Mesothelial cell of epicardium (in vitro differentiated cells): ENCODE data around the gene DSG2. TPM values are rescaled to one million over a fixed set of nuclear protein-coding genes. Genes with fewer than 3 reads are reported as not detected.
"Not testable (repeated sequence)": the region's sequence is repeated elsewhere in the genome, so short reads cannot be mapped to it uniquely, and the experiment has no call there.

Experiments
- DNase-seq, 2 experiments: peaks; one replicate each; pipeline ENCODE4 v3.0.0; 2021; ENCODE audit warnings: low spot score in 2 of 2; ENCODE audit not compliant: unreplicated experiment in 2 of 2
- H3K27ac Mint-ChIP-seq: 2 replicates; pipeline ENCODE4 v1.8.0; 2021; ENCODE audit warnings: mixed read lengths
- H3K27me3 Mint-ChIP-seq: 2 replicates; pipeline ENCODE4 v1.8.0; 2021; ENCODE audit warnings: low read depth, mixed read lengths
- H3K36me3 Mint-ChIP-seq: 2 replicates; pipeline ENCODE4 v1.8.0; 2021; ENCODE audit warnings: mixed read lengths
- H3K4me1 Mint-ChIP-seq: 2 replicates; pipeline ENCODE4 v1.8.0; 2021; ENCODE audit warnings: mixed read lengths
- H3K4me3 Mint-ChIP-seq: 2 replicates; pipeline ENCODE4 v1.8.0; 2021; ENCODE audit warnings: mild to moderate bottlenecking, moderate library complexity, mixed read lengths
- H3K9me3 Mint-ChIP-seq: 2 replicates; pipeline ENCODE4 v1.8.0; 2021; ENCODE audit warnings: mixed read lengths
- total RNA-seq: library from RNA; stranded (reverse); gene quantifications from 3 replicates; pipeline ENCODE4 v1.2.1, GENCODE V29; 2021
- TF ChIP-seq, protein P1 (sequence below): fragments of 200-600 bp; sonication (generic); IDR thresholded peaks from one replicate; pipeline ENCODE4 v1.5.0; 2021; ENCODE audit warnings: antibody characterized with exemption; ENCODE audit not compliant: unreplicated experiment

DSG2 gene
- total RNA-seq, 1 donor from 2014 or later = 98.0 TPM

DNA sequence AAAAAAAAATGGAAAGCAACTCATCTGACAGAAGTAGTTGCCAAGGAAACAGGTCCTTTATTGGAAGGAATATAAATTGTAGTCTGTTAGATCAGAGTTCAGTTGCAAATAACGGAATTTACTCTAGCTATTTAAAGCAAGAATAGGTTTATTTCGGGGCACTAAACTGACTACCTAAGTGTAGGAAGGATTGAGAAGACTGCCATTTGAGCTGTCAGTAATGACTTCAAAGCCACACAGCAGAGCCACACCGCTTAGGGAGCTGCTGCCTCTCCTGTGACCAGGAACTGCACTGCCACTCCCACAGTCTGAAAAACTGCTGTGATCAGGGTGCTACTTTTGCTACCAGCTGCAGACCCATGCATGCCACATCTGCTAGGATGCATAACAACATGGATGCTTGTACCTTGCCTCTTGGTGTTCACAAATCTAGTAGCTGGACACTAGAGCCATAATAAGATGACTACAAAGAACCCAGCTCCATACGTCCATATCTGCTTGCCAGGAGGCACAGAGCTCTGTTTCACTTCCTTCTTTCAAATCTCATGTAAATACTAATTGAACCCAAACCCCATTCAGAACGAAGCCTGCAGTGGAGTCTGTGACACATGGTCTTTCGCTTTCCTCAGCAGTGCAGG lies 2.2 kb downstream of the DSG2 start:
- Mint-ChIP-seq H3K4me1 (peaks cover 21% of the 10 kb centered on the region), H3K27me3 (no peaks in the 10 kb centered on the region), H3K4me3 (peak overlapping the region; percentile 22), H3K27ac (peak overlapping the region; percentile 5), H3K36me3 (no peaks in the 10 kb centered on the region), H3K9me3 (no peaks in the 10 kb centered on the region)
- no peak for DNase-seq
- TF ChIP-seq, protein P1, sequence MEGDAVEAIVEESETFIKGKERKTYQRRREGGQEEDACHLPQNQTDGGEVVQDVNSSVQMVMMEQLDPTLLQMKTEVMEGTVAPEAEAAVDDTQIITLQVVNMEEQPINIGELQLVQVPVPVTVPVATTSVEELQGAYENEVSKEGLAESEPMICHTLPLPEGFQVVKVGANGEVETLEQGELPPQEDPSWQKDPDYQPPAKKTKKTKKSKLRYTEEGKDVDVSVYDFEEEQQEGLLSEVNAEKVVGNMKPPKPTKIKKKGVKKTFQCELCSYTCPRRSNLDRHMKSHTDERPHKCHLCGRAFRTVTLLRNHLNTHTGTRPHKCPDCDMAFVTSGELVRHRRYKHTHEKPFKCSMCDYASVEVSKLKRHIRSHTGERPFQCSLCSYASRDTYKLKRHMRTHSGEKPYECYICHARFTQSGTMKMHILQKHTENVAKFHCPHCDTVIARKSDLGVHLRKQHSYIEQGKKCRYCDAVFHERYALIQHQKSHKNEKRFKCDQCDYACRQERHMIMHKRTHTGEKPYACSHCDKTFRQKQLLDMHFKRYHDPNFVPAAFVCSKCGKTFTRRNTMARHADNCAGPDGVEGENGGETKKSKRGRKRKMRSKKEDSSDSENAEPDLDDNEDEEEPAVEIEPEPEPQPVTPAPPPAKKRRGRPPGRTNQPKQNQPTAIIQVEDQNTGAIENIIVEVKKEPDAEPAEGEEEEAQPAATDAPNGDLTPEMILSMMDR = no peak

DNA sequence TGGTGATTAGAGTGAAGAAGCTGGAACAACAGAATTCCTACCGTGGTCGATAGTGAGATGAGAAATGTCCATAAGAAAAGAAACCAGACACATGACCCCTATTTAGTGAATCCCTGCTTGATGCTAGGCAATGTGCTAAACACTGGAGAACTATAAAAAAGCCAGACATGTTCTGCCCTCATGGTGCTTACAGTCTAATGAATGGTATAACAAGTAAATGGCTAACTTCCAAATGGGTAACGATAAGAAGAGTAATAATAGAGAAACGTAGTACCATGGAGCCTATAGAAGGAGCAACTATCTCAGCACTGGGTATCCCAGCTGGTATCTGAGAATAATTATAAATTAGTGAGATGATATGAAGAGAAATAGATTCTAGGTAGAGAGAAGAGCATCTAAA lies 5.0 kb downstream of the DSG2 start:
- DNase-seq = no peak
- no peak overlapping the region for H3K4me3 Mint-ChIP-seq
- peaks cover 7% of the 10 kb centered on the region for H3K36me3 Mint-ChIP-seq
- no peak overlapping the region for H3K27ac Mint-ChIP-seq
- TF ChIP-seq, protein P1 = no peak
- H3K4me1 Mint-ChIP-seq = peaks cover 19% of the 10 kb centered on the region
- no peaks in the 10 kb centered on the region for H3K9me3 Mint-ChIP-seq
- no peaks in the 10 kb centered on the region for H3K27me3 Mint-ChIP-seq

DNA sequence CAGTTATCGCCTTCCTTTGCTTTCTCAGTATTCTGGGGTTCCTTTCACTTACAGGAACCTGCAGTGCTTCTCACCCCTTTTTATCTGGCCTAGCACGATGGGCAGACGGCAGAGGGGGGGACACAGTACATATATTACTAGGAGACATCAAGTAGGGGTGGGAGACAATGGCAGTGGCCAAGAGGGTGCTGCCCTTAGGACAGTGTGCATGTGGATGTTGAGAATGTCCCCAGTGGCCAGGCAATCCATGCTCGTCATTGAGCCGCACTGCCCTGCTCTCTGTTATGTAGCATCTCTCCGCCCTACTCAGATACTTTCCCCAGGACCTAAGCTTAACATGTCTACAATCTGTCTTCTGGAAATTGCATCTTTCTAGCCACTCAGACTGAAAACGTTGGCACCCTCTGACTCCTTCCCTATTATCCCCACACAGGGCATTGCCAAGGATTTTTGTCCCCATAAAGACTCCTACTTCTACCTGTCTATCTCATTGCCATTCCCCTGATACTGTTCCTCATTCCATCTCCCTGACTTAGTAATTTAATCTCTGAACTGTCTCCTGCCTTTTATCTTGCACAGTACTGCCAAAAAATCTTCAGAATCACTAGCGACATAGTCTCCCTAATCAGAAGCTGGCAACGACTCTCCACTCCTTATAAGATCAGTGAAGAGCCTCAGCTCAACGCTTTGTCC lies 6.6 kb downstream of the DSG2 start:
- no peak overlapping the region for H3K27ac Mint-ChIP-seq
- no peak for DNase-seq
- TF ChIP-seq, protein P1 = no peak
- H3K4me3 Mint-ChIP-seq = no peak overlapping the region
- H3K27me3 Mint-ChIP-seq = no peaks in the 10 kb centered on the region
- no peaks in the 10 kb centered on the region for H3K9me3 Mint-ChIP-seq
- peaks cover 8% of the 10 kb centered on the region for H3K36me3 Mint-ChIP-seq
- H3K4me1 Mint-ChIP-seq = peaks cover 17% of the 10 kb centered on the region

DNA sequence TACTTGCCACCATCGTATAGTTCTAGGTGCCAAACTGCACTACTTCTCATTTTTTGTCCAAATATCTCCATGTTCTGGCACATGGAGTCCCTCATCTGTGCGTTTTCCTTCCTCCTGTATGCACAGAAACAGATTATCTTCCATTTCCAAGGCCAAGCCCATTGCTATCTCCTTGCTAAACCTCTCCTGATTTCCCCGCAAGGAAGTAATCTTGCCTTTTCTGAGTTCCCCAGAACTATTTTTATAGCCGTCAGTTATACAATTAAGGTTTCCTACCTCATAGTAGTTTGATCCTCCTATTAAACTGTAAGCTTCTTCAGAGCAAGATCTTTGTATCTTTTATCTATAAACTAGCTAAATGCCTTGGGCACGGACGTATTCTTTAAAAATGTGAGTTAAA lies 7.2 kb downstream of the DSG2 start:
- TF ChIP-seq, protein P1 = no peak
- no peaks in the 10 kb centered on the region for H3K9me3 Mint-ChIP-seq
- DNase-seq = no peak
- H3K4me3 Mint-ChIP-seq = no peak overlapping the region
- H3K4me1 Mint-ChIP-seq = peaks cover 19% of the 10 kb centered on the region
- H3K27me3 Mint-ChIP-seq = no peaks in the 10 kb centered on the region
- H3K36me3 Mint-ChIP-seq = peaks cover 8% of the 10 kb centered on the region
- H3K27ac Mint-ChIP-seq = no peak overlapping the region

DNA sequence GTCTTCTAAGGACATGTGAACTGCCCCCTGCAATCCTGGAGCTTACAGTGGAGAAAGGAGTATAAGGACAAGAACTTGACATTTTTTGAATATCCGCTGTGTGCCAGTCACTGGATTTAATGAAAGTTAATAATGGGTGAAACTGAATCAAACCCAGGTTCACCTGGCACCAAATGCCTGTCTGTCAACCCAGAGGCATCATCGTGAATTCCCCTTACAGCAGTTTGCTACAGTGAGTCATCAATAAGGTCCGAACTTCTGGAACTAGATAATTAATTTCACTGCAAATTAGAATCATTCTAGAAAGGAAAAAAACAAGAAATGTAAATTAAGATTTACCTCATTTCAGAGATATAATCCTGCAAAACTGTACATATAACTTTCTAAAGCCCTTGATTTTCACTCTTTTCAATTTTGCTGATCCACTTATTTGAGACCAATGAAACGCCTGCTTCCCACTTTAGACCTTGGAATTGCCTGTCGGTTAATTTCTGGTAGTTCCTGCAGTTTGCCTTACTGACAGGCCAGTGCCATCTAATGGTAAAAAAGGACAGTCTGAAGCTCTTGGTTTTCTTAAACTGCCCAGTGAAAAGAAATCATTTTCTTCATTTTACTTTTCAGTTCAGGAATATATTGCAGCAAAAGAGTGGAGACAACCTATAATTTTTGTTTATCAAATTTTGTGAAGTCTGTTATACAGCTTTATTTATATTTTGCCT lies 8.2 kb downstream of the DSG2 start:
- TF ChIP-seq, protein P1 = no peak

DNA sequence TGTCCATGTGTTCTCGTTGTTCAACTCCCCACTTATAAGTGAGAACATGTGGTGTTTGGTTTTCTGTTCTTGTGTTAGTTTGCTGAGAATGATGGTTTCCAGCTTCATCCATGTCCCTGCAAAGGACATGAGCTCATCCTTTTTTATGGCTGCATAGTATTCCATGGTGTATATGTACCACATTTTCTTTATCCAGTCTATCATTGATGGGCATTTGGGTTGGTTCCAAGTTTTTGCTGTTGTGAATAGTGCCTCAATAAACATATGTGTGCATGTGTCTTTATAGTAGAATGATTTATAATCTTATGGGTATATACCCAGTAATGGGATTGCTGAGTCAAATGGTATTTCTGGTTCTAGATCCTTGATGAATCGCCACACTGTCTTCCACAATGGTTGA lies 9.1 kb downstream of the DSG2 start:
- H3K36me3 Mint-ChIP-seq, DNase-seq, H3K9me3 Mint-ChIP-seq, H3K4me3 Mint-ChIP-seq, H3K27me3 Mint-ChIP-seq, H3K27ac Mint-ChIP-seq: not testable (repeated sequence)
- H3K4me1 Mint-ChIP-seq = peaks cover 26% of the 10 kb centered on the region

More for the DNA sequence above, 8.2 kb downstream of the DSG2 start:
- Mint-ChIP-seq H3K27ac (no peak overlapping the region), H3K4me1 (peaks cover 21% of the 10 kb centered on the region), H3K36me3 (peaks cover 8% of the 10 kb centered on the region), H3K4me3 (no peak overlapping the region), H3K9me3 (no peaks in the 10 kb centered on the region), H3K27me3 (no peaks in the 10 kb centered on the region)
- DNase-seq = no peak
